B cell (primary cell): ENCODE data around the gene PTPRE. TPM values are rescaled to one million over a fixed set of nuclear protein-coding genes. Genes with fewer than 3 reads are reported as not detected.

Source experiments
- ATAC-seq: fragments of 200-7000 bp; cut with Tn5 transposase; one replicate; pipeline ENCODE4 v1.10.0; 2021; ENCODE audit warnings: low read depth, mild to moderate bottlenecking, moderate number of reproducible peaks, moderate library complexity
- CTCF ChIA-PET: fragments of 350-600 bp; sonication (Branson Sonifier 250); formaldehyde crosslinking; loops from one replicate; lab custom pipeline; 2021; ENCODE audit warnings: antibody characterized with exemption, inconsistent platforms; lab: Charles Lee
- POLR2A ChIA-PET: fragments of 350-600 bp; sonication (Branson Sonifier 250); formaldehyde crosslinking; loops from one replicate; lab custom pipeline; 2021; ENCODE audit warnings: antibody characterized with exemption; lab: Charles Lee
- DNase-seq: peaks from one replicate; pipeline ENCODE4 v3.0.0; 2013
- H2AFZ ChIP-seq: 2 replicates; pipeline ENCODE4 v1.6.1; 2012; ENCODE audit warnings: mild to moderate bottlenecking, low read depth, low read length; ENCODE audit not compliant: insufficient read depth, poor library complexity, severe bottlenecking
- H3K27ac ChIP-seq, 2 donors: 1 replicate in 1 of 2; 2 replicates in 1 of 2; pipeline ENCODE4 v1.5.1; 2012 to 2013; ENCODE audit warnings: low read length in 2 of 2, mild to moderate bottlenecking in 2 of 2, moderate library complexity in 1 of 2
- H3K27me3 ChIP-seq, 4 experiments: fragments of 200-600 bp in 1 of 4; sonication (generic) in 1 of 4; replicated peaks in 1 of 4; 1 replicate in 2 of 4; 2 replicates in 2 of 4; pipeline versions ENCODE4 v1.6.1 to v1.7.0; 2013 to 2016; ENCODE audit warnings: low read length in 3 of 4, mild to moderate bottlenecking in 2 of 4, mixed read lengths in 1 of 4, moderate library complexity in 1 of 4; ENCODE audit not compliant: insufficient read depth in 4 of 4, control insufficient read depth in 3 of 4; ENCODE audit errors: control extremely low read depth in 1 of 4
- H3K36me3 ChIP-seq, 2 experiments: replicated peaks in 1 of 2; 1 replicate in 1 of 2; 2 replicates in 1 of 2; pipeline versions ENCODE4 v1.6.1 to v1.7.1; 2013; ENCODE audit warnings: low read length in 1 of 2; ENCODE audit not compliant: insufficient read depth in 2 of 2, control insufficient read depth in 1 of 2; ENCODE audit errors: control extremely low read depth in 1 of 2, extremely low read depth in 1 of 2
- H3K4me1 ChIP-seq, 2 donors: fragments of 200-600 bp in 1 of 2; sonication (generic) in 1 of 2; 1 replicate in 1 of 2; 2 replicates in 1 of 2; pipeline versions ENCODE4 v1.5.1 to v1.6.1; 2013 to 2017; ENCODE audit warnings: low read length in 2 of 2; ENCODE audit not compliant: control insufficient read depth in 2 of 2, insufficient read depth in 2 of 2
- H3K4me2 ChIP-seq: replicated peaks from 2 replicates; pipeline ENCODE3; 2012; ENCODE audit warnings: mild to moderate bottlenecking, low read depth, low read length; ENCODE audit not compliant: poor library complexity, severe bottlenecking
- H3K4me3 ChIP-seq, 5 experiments: fragments of 200-600 bp in 1 of 5; sonication (generic) in 1 of 5; 1 replicate in 3 of 5; 2 replicates in 2 of 5; pipeline versions ENCODE4 v1.5.1 to v1.7.0; 2011 to 2016; ENCODE audit warnings: low read length in 4 of 5, mild to moderate bottlenecking in 4 of 5, low read depth in 2 of 5, control low read depth in 1 of 5, moderate library complexity in 1 of 5; ENCODE audit not compliant: insufficient read depth in 1 of 5; ENCODE audit errors: control extremely low read depth in 1 of 5, extremely low read depth in 1 of 5
- H3K79me2 ChIP-seq: fragments of 200-600 bp; sonication (generic); one replicate; pipeline ENCODE4 v1.6.0; 2016; ENCODE audit warnings: low read length; ENCODE audit not compliant: control insufficient read depth, insufficient read depth
- H3K9ac ChIP-seq: fragments of 200-600 bp; sonication (generic); 2 replicates; pipeline ENCODE4 v1.6.1; 2017; ENCODE audit warnings: mild to moderate bottlenecking, low read length, moderate library complexity
- H3K9me3 ChIP-seq, 3 donors: one replicate each; pipeline versions ENCODE4 v1.6.1 to v1.7.1; 2013; ENCODE audit warnings: low read length in 2 of 3; ENCODE audit not compliant: control insufficient read depth in 2 of 3, insufficient read depth in 1 of 3; ENCODE audit errors: control extremely low read depth in 1 of 3
- H4K20me1 ChIP-seq: 2 replicates; pipeline ENCODE4 v1.6.0; 2012; ENCODE audit warnings: mild to moderate bottlenecking, low read length; ENCODE audit not compliant: insufficient read depth, control insufficient read depth, poor library complexity, severe bottlenecking
- H3K27ac Mint-ChIP-seq: one replicate; pipeline ENCODE4 v1.8.0; 2021; ENCODE audit warnings: mixed read lengths
- H3K27me3 Mint-ChIP-seq: one replicate; pipeline ENCODE4 v1.8.0; 2021; ENCODE audit warnings: mixed read lengths
- H3K4me1 Mint-ChIP-seq: one replicate; pipeline ENCODE4 v1.8.0; 2021; ENCODE audit warnings: mixed read lengths
- H3K4me3 Mint-ChIP-seq: one replicate; pipeline ENCODE4 v1.8.0; 2021; ENCODE audit warnings: mixed read lengths
- H3K9me3 Mint-ChIP-seq: one replicate; pipeline ENCODE4 v1.8.0; 2022; ENCODE audit warnings: mixed read lengths; ENCODE audit not compliant: insufficient read depth
- CTCF ChIP-seq: fragments of 200-600 bp; IDR thresholded peaks from one replicate; pipeline ENCODE4 v1.8.0; 2022; ENCODE audit warnings: antibody characterized with exemption, mild to moderate bottlenecking
- EZH2 ChIP-seq: IDR thresholded peaks from 2 replicates; pipeline ENCODE4 v1.6.1; 2012; ENCODE audit warnings: borderline replicate concordance, low read depth, mild to moderate bottlenecking, moderate library complexity, low read length; ENCODE audit not compliant: insufficient read depth, poor library complexity, severe bottlenecking
- WGBS: methylation state at CpG from one replicate; pipeline ENCODE4 v1.1.5; 2013; ENCODE audit warnings: missing lambda C conversion rate; ENCODE audit not compliant: insufficient coverage; 5-methylcytosine and 5-hydroxymethylcytosine counted together
- intact Hi-C: fragments of 100-400 bp; cut with micrococcal nuclease; formaldehyde crosslinking; loops from one replicate; pipeline ENCODE4 v1.10.0; 2022
- polyA plus RNA-seq: library from polyadenylated mRNA; depleted of rRNA; stranded (reverse); fragments of >200 nt; gene quantifications from 2 replicates; pipeline ENCODE4 v1.2.3, GENCODE V29; 2012
- total RNA-seq, 2 donors: library from RNA; stranded (reverse); fragments of 120-200 nt in 1 of 2; gene quantifications; 1 replicate in 1 of 2; 2 replicates in 1 of 2; pipeline versions ENCODE4 v1.2.3 to v1.2.4, GENCODE V29; 2013 to 2022

PTPRE gene
- total and polyA plus RNA-seq, 2 donors (not counting 1 experiment from before 2014, with no cell fraction given): 6.6 to 32.7 TPM

- H3K4me2 ChIP-seq: no peak overlapping the region
- H3K36me3 ChIP-seq: no peaks in the 10 kb centered on the region
- no peak overlapping the region for H3K9ac ChIP-seq
- H3K27ac ChIP-seq: no peak overlapping the region
- Mint-ChIP-seq H3K4me3 (no peak overlapping the region), H3K27me3 (no peaks in the 10 kb centered on the region), H3K4me1 (no peaks in the 10 kb centered on the region), H3K27ac (no peak overlapping the region), H3K9me3 (no peaks in the 10 kb centered on the region)
- no peak for TF ChIP-seq EZH2
- TF ChIP-seq CTCF: no peak
- DNase-seq (no peak), ATAC-seq (no peak)
- H3K27me3 ChIP-seq: no peaks in the 10 kb centered on the region
- CTCF ChIA-PET: interaction anchor here (1.0 kb wide), 1 partner anchor 68 kb away, joined by 3 read pairs; no protein-coding TSS in a partner anchor
- POLR2A ChIA-PET: no interaction called here
- intact Hi-C loops: no loop called here
- H3K9me3 ChIP-seq: no peaks in the 10 kb centered on the region
- no peaks in the 10 kb centered on the region for H4K20me1 ChIP-seq
- no peak overlapping the region for H3K4me3 ChIP-seq
- H3K4me1 ChIP-seq: no peaks in the 10 kb centered on the region
- 92% methylated on average over 5 of the region's 8 CpGs for WGBS
- no peaks in the 10 kb centered on the region for H3K79me2 ChIP-seq
- H2AFZ ChIP-seq: no peak overlapping the region
These were observed 196.4 kb downstream of the PTPRE start for GRCh38 chr10:128103229-128103714.

DNA sequence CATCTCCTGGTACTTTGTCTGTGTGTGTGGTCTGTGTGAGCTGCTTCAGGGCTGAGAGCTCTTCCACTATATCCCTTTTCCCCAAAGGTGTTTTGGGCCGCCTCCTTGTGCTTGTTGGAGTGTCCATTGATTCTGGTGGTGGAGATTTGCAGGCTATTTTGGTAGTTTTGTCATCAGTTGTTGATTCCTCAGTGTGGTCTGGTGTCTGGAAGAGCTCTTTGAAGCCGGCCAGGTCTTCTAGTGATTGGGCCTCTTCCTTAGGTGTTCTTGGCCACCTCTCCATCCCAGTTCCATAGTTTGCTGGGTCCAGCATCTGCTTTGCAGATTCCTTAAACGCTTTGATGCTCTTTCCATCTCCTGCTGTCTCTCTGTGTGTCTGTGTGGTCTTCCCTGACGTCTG, 198.5 kb downstream of the PTPRE start:
- Mint-ChIP-seq H3K27ac (no peak overlapping the region), H3K4me3 (no peak overlapping the region), H3K4me1 (no peaks in the 10 kb centered on the region), H3K9me3 (no peaks in the 10 kb centered on the region), H3K27me3 (no peaks in the 10 kb centered on the region)
- no peak for DNase-seq
- Histone ChIP-seq H3K36me3 (no peaks in the 10 kb centered on the region), H3K4me3 (no peak overlapping the region), H2AFZ (no peak overlapping the region), H3K4me1 (no peaks in the 10 kb centered on the region), H3K4me2 (no peak overlapping the region), H3K27me3 (no peaks in the 10 kb centered on the region), H3K27ac (no peak overlapping the region), H3K9me3 (no peaks in the 10 kb centered on the region), H3K79me2 (no peaks in the 10 kb centered on the region), H4K20me1 (no peaks in the 10 kb centered on the region), H3K9ac (no peak overlapping the region)
- 100% methylated on average over 1 of the region's 4 CpGs for WGBS
- ChIA-PET POLR2A (no interaction called here), CTCF (no interaction called here)
- intact Hi-C loops: no loop called here
- no peak for ATAC-seq
- TF ChIP-seq EZH2: no peak
- TF ChIP-seq CTCF: no peak
